CD4-positive, alpha-beta T cell treated with Interleukin-6 for 4 hours (primary cell): ENCODE measurements around the gene CHERP.
A peak's percentile ranks its signal among the peaks of the same experiment; 100 is the strongest.

ENCODE experiments used
- DNase-seq: peaks from one replicate; pipeline ENCODE4 v3.0.0-alpha.2; 2020; ENCODE audit warnings: mixed read lengths

The CHERP gene

GRCh38 chr19:16537111-16537510 lies 5.1 kb downstream of the CHERP start:
- DNase-seq: no peak

- no peak for DNase-seq
Observed at GRCh38 chr19:16536130-16536529, 6.1 kb downstream of the CHERP start.

- no peak for DNase-seq
Observed at GRCh38 chr19:16535381-16535780, 6.9 kb downstream of the CHERP start.

- DNase-seq: no peak
Observed at GRCh38 chr19:16532440-16533234, 9.6 kb downstream of the CHERP start.

- no peak for DNase-seq
Observed at GRCh38 chr19:16531380-16531669, 10.9 kb downstream of the CHERP start.

GRCh38 chr19:16530540-16531379 lies 11.5 kb downstream of the CHERP start:
- DNase-seq: no peak

- DNase-seq: no peak
Observed at GRCh38 chr19:16529466-16530144, 12.6 kb downstream of the CHERP start.

GRCh38 chr19:16527971-16528521 lies 14.2 kb downstream of the CHERP start:
- peak; percentile 58 for DNase-seq

- DNase-seq: no peak
Observed at GRCh38 chr19:16527334-16527935, 14.8 kb downstream of the CHERP start.

- DNase-seq: no peak
Observed at GRCh38 chr19:16525751-16526481, 16.3 kb downstream of the CHERP start.

- no peak for DNase-seq
Observed at GRCh38 chr19:16524991-16525734, 17.1 kb downstream of the CHERP start.

GRCh38 chr19:16522559-16523377 lies 19.5 kb downstream of the CHERP start:
- no peak for DNase-seq

- DNase-seq: no peak
Observed at GRCh38 chr19:16521715-16522289, 20.4 kb downstream of the CHERP start.

GRCh38 chr19:16520986-16521624 lies 21.1 kb downstream of the CHERP start:
- no peak for DNase-seq

GRCh38 chr19:16520074-16520973 lies 21.9 kb downstream of the CHERP start:
- DNase-seq: no peak

- DNase-seq: no peak
Observed at GRCh38 chr19:16519230-16519687, 23.0 kb downstream of the CHERP start.

- no peak for DNase-seq
Observed at GRCh38 chr19:16518483-16519229, 23.6 kb downstream of the CHERP start.

- no peak for DNase-seq
Observed at GRCh38 chr19:16518061-16518460, 24.2 kb downstream of the CHERP start.
